T-cell (primary cell): Measurements from ENCODE around the gene CHML. TPM values are rescaled to one million over a fixed set of nuclear protein-coding genes. Genes with fewer than 3 reads are reported as not detected.

Experiments used
- ATAC-seq, 4 experiments: fragments of 200-7000 bp in 3 of 4; fragments of 150-1000 bp in 1 of 4; cut with Tn5 transposase; replicated peaks in 1 of 4; 1 replicate in 3 of 4; 2 replicates in 1 of 4; pipeline ENCODE4 v1.10.0; 2021; ENCODE audit warnings: moderate library complexity in 3 of 4, mild to moderate bottlenecking in 2 of 4, moderate number of reproducible peaks in 1 of 4
- CTCF ChIA-PET, 2 donors: fragments of 300-600 bp; sonication (Branson Sonifier 250); formaldehyde crosslinking; loops; one replicate each; lab custom pipeline; 2022; ENCODE audit warnings: antibody characterized with exemption in 2 of 2; lab: Charles Lee
- POLR2A ChIA-PET, 2 donors: fragments of 300-600 bp; sonication (Branson Sonifier 250); formaldehyde crosslinking; loops; one replicate each; lab custom pipeline; 2022; ENCODE audit warnings: antibody characterized with exemption in 2 of 2; lab: Charles Lee
- DNase-seq, 35 experiments: peaks; one replicate each; pipeline versions ENCODE4 v3.0.0 to v3.0.0-alpha.2; 2013 to 2023
- H3K27ac ChIP-seq: one replicate; pipeline ENCODE4 v1.5.1; 2013; ENCODE audit warnings: low read length
- H3K27me3 ChIP-seq, 2 experiments: replicated peaks in 1 of 2; 1 replicate in 1 of 2; 2 replicates in 1 of 2; pipeline versions ENCODE4 v1.6.1 to v1.7.0; 2013; ENCODE audit warnings: low read length in 1 of 2, mixed read lengths in 1 of 2; ENCODE audit not compliant: control insufficient read depth in 2 of 2, insufficient read depth in 2 of 2; ENCODE audit errors: extremely low read depth in 1 of 2
- H3K36me3 ChIP-seq, 2 donors: 1 replicate in 1 of 2; 2 replicates in 1 of 2; pipeline versions ENCODE4 v1.6.1 to v1.7.0; 2013; ENCODE audit warnings: low read length in 1 of 2; ENCODE audit not compliant: control insufficient read depth in 2 of 2, insufficient read depth in 1 of 2; ENCODE audit errors: extremely low read depth in 1 of 2
- H3K4me1 ChIP-seq, 2 experiments: 1 replicate in 1 of 2; 2 replicates in 1 of 2; pipeline versions ENCODE4 v1.6.1 to v1.7.0; 2013; ENCODE audit warnings: low read length in 2 of 2, mixed read lengths in 1 of 2; ENCODE audit not compliant: insufficient read depth in 2 of 2, control insufficient read depth in 1 of 2; ENCODE audit errors: extremely low read depth in 1 of 2
- H3K4me3 ChIP-seq, 2 donors: 1 replicate in 1 of 2; 2 replicates in 1 of 2; pipeline versions ENCODE4 v1.5.1 to v1.7.0; 2013; ENCODE audit warnings: mild to moderate bottlenecking in 2 of 2, low read length in 1 of 2, moderate library complexity in 1 of 2; ENCODE audit not compliant: control insufficient read depth in 1 of 2; ENCODE audit errors: extremely low read depth in 1 of 2
- H3K9me3 ChIP-seq: 2 replicates; pipeline ENCODE4 v1.7.0; 2013
- H3K27ac Mint-ChIP-seq, 2 donors: one replicate each; pipeline ENCODE4 v1.8.0; 2020 to 2021; ENCODE audit warnings: mild to moderate bottlenecking in 2 of 2, mixed read lengths in 2 of 2
- H3K27me3 Mint-ChIP-seq, 2 donors: one replicate each; pipeline ENCODE4 v1.8.0; 2021 to 2022; ENCODE audit warnings: mixed read lengths in 2 of 2
- H3K36me3 Mint-ChIP-seq: one replicate; pipeline ENCODE4 v1.8.0; 2021; ENCODE audit warnings: mixed read lengths
- H3K4me1 Mint-ChIP-seq, 3 donors: one replicate each; pipeline ENCODE4 v1.8.0; 2020 to 2022; ENCODE audit warnings: mixed read lengths in 3 of 3, mild to moderate bottlenecking in 1 of 3
- H3K4me3 Mint-ChIP-seq, 3 donors: one replicate each; pipeline ENCODE4 v1.8.0; 2020 to 2022; ENCODE audit warnings: mild to moderate bottlenecking in 3 of 3, mixed read lengths in 3 of 3, moderate library complexity in 3 of 3
- H3K9me3 Mint-ChIP-seq, 3 donors: one replicate each; pipeline ENCODE4 v1.8.0; 2020 to 2022; ENCODE audit warnings: mixed read lengths in 3 of 3
- WGBS: methylation state at CpG from one replicate; pipeline ENCODE4 v1.1.5; 2013; ENCODE audit warnings: missing lambda C conversion rate; ENCODE audit not compliant: insufficient coverage; 5-methylcytosine and 5-hydroxymethylcytosine counted together
- total RNA-seq, 35 experiments: library from RNA in 6 of 35; stranded (reverse) in 6 of 35; fragments of 120-200 nt in 1 of 35; gene quantifications; one replicate each; pipeline versions ENCODE4 v1.2.1 to v1.2.4 and lab custom pipeline; 2013 to 2026

CHML gene
- total RNA-seq, 5 donors from 2014 or later (not counting 1 experiment from before 2014, with no cell fraction given), result 6.5 to 15.8 (median 12.4) TPM

- Mint-ChIP-seq H3K27me3 (no peaks in the 10 kb centered on the region), H3K27ac (no peak overlapping the region), H3K4me1 (no peaks in the 10 kb centered on the region), H3K4me3 (no peak overlapping the region), H3K9me3 (no peaks in the 10 kb centered on the region), H3K36me3 (peaks cover 14% of the 10 kb centered on the region)
- H3K4me1 ChIP-seq, result peaks cover 0 to 2% of the 10 kb centered on the region in 2 experiments
- DNase-seq (no peak), ATAC-seq (no peak)
- no peak overlapping the region for H3K27ac ChIP-seq
- ChIA-PET POLR2A (no interaction called here), CTCF (no interaction called here)
- H3K4me3 ChIP-seq, result no peak overlapping the region
- no peaks in the 10 kb centered on the region for H3K27me3 ChIP-seq
- H3K36me3 ChIP-seq, result peaks cover 0 to 4% of the 10 kb centered on the region in 2 donors
- no peaks in the 10 kb centered on the region for H3K9me3 ChIP-seq
Measured at GRCh38 chr1:241607497-241607896, 32.7 kb downstream of the CHML start.

GRCh38 chr1:241606544-241606943 is 33.6 kb downstream of the CHML start:
- Histone ChIP-seq H3K36me3 (peaks cover 0 to 4% of the 10 kb centered on the region in 2 donors), H3K9me3 (no peaks in the 10 kb centered on the region), H3K27ac (no peak overlapping the region), H3K27me3 (no peaks in the 10 kb centered on the region), H3K4me1 (peaks cover 0 to 2% of the 10 kb centered on the region in 2 experiments), H3K4me3 (no peak overlapping the region)
- H3K27ac Mint-ChIP-seq, result no peak overlapping the region
- H3K9me3 Mint-ChIP-seq, result no peaks in the 10 kb centered on the region
- no peaks in the 10 kb centered on the region for H3K4me1 Mint-ChIP-seq
- H3K4me3 Mint-ChIP-seq, result no peak overlapping the region
- DNase-seq (no peak), ATAC-seq (no peak)
- peaks cover 23% of the 10 kb centered on the region for H3K36me3 Mint-ChIP-seq
- 83% methylated on average over 3 of the region's 5 CpGs for WGBS
- CTCF ChIA-PET, result interaction anchor here in 1 of 2 donors (0.6 to 1.5 kb wide), 2 partner anchors 20 to 849 kb away, joined by 3 to 5 read pairs; no protein-coding TSS in a partner anchor
- H3K27me3 Mint-ChIP-seq, result no peaks in the 10 kb centered on the region
- POLR2A ChIA-PET, result no interaction called here

GRCh38 chr1:241605146-241605805 is 34.9 kb downstream of the CHML start:
- Mint-ChIP-seq H3K9me3 (no peaks in the 10 kb centered on the region), H3K27ac (no peak overlapping the region), H3K4me1 (peaks cover 0 to 3% (median 0%) of the 10 kb centered on the region in 3 donors), H3K27me3 (no peaks in the 10 kb centered on the region), H3K4me3 (no peak overlapping the region), H3K36me3 (peaks cover 32% of the 10 kb centered on the region)
- Histone ChIP-seq H3K36me3 (peaks cover 0 to 4% of the 10 kb centered on the region in 2 donors), H3K9me3 (no peaks in the 10 kb centered on the region), H3K4me1 (no peaks in the 10 kb centered on the region), H3K27me3 (no peaks in the 10 kb centered on the region), H3K27ac (no peak overlapping the region), H3K4me3 (no peak overlapping the region)
- POLR2A ChIA-PET, result interaction anchor here in 1 of 2 donors (0.6 kb wide), 1 partner anchor 78 kb away, joined by 8 read pairs; no protein-coding TSS in a partner anchor
- 95% methylated on average over 2 of the region's 9 CpGs for WGBS
- DNase-seq, result no peak
- ATAC-seq, result no peak
- CTCF ChIA-PET, result no interaction called here

GRCh38 chr1:241603731-241604245 is 36.4 kb downstream of the CHML start:
- H3K4me1 Mint-ChIP-seq, result peaks cover 0 to 3% (median 0%) of the 10 kb centered on the region in 3 donors
- H3K9me3 Mint-ChIP-seq, result no peaks in the 10 kb centered on the region
- H3K4me1 ChIP-seq, result no peaks in the 10 kb centered on the region
- ChIA-PET CTCF (interaction anchor here in 1 of 2 donors (0.7 kb wide), 1 partner anchor 292 kb away, joined by 3 read pairs; no protein-coding TSS in a partner anchor), POLR2A (interaction anchor here in 1 of 2 donors (0.7 kb wide), 1 partner anchor 70 kb away, joined by 3 read pairs; no protein-coding TSS in a partner anchor)
- no peak overlapping the region for H3K4me3 ChIP-seq
- H3K9me3 ChIP-seq, result no peaks in the 10 kb centered on the region
- DNase-seq (no peak), ATAC-seq (no peak)
- H3K36me3 Mint-ChIP-seq, result peaks cover 32% of the 10 kb centered on the region
- H3K27me3 Mint-ChIP-seq, result no peaks in the 10 kb centered on the region
- no peaks in the 10 kb centered on the region for H3K27me3 ChIP-seq
- no peak overlapping the region for H3K4me3 Mint-ChIP-seq
- H3K27ac ChIP-seq, result no peak overlapping the region
- H3K27ac Mint-ChIP-seq, result no peak overlapping the region
- WGBS, result no CpG with 5 or more reads among the region's 3 CpGs
- peaks cover 0 to 4% of the 10 kb centered on the region in 2 donors for H3K36me3 ChIP-seq

GRCh38 chr1:241600496-241600901 is 39.7 kb downstream of the CHML start:
- no peaks in the 10 kb centered on the region for H3K27me3 Mint-ChIP-seq
- Histone ChIP-seq H3K9me3 (no peaks in the 10 kb centered on the region), H3K27me3 (no peaks in the 10 kb centered on the region), H3K4me3 (no peak overlapping the region), H3K36me3 (peaks cover 0 to 6% of the 10 kb centered on the region in 2 donors), H3K27ac (no peak overlapping the region), H3K4me1 (no peaks in the 10 kb centered on the region)
- H3K9me3 Mint-ChIP-seq, result no peaks in the 10 kb centered on the region
- WGBS, result 55% methylated on average over 2 of the region's 2 CpGs
- peaks cover 0 to 3% (median 0%) of the 10 kb centered on the region in 3 donors for H3K4me1 Mint-ChIP-seq
- H3K4me3 Mint-ChIP-seq, result no peak overlapping the region
- CTCF ChIA-PET, result interaction anchor here in 1 of 2 donors (1.2 kb wide), 1 partner anchor 10 kb away, joined by 4 read pairs; no protein-coding TSS in a partner anchor
- H3K36me3 Mint-ChIP-seq, result peaks cover 37% of the 10 kb centered on the region
- DNase-seq, result no peak
- POLR2A ChIA-PET, result interaction anchor here in 1 of 2 donors (0.6 kb wide), 1 partner anchor 62 kb away, joined by 3 read pairs; no protein-coding TSS in a partner anchor
- H3K27ac Mint-ChIP-seq, result no peak overlapping the region
- ATAC-seq, result no peak

GRCh38 chr1:241598249-241598648 is 41.9 kb downstream of the CHML start:
- no peak overlapping the region for H3K27ac ChIP-seq

More at GRCh38 chr1:241598249-241598648, 41.9 kb downstream of the CHML start:
- Histone ChIP-seq H3K4me3 (no peak overlapping the region), H3K27me3 (no peaks in the 10 kb centered on the region), H3K9me3 (no peaks in the 10 kb centered on the region), H3K4me1 (no peaks in the 10 kb centered on the region), H3K36me3 (peaks cover 3 to 4% of the 10 kb centered on the region in 2 donors)
- Mint-ChIP-seq H3K36me3 (peaks cover 37% of the 10 kb centered on the region), H3K27ac (no peak overlapping the region), H3K4me1 (peaks cover 0 to 3% (median 0%) of the 10 kb centered on the region in 3 donors), H3K9me3 (no peaks in the 10 kb centered on the region), H3K27me3 (no peaks in the 10 kb centered on the region), H3K4me3 (no peak overlapping the region)
- POLR2A ChIA-PET, result no interaction called here
- WGBS, result 80% methylated on average over 1 of the region's 3 CpGs
- DNase-seq (no peak), ATAC-seq (no peak)
- CTCF ChIA-PET, result no interaction called here
